ENCODE results near the gene TRAK1.

Gene TRAK1

GRCh38 chr3:42068303-42069088, 22.7 kb upstream of the TRAK1 start:
- DNase-seq, result no peak

- no peak for DNase-seq
Observed at GRCh38 chr3:42070089-42070488, 21.1 kb upstream of the TRAK1 start.

GRCh38 chr3:42070524-42070923, 20.6 kb upstream of the TRAK1 start:
- no peak for DNase-seq

GRCh38 chr3:42071904-42072812, 19.0 kb upstream of the TRAK1 start:
- no peak for DNase-seq

GRCh38 chr3:42072831-42073301, 18.3 kb upstream of the TRAK1 start:
- DNase-seq, result no peak

- DNase-seq, result no peak
Observed at GRCh38 chr3:42077785-42078184, 13.4 kb upstream of the TRAK1 start.

GRCh38 chr3:42078677-42079076, 12.5 kb upstream of the TRAK1 start:
- no peak for DNase-seq

GRCh38 chr3:42079701-42080452, 11.3 kb upstream of the TRAK1 start:
- DNase-seq, result no peak

- no peak for DNase-seq
Observed at GRCh38 chr3:42080453-42080872, 10.7 kb upstream of the TRAK1 start.

- DNase-seq, result no peak
Observed at GRCh38 chr3:42081838-42082473, 9.2 kb upstream of the TRAK1 start.

- DNase-seq, result no peak
Observed at GRCh38 chr3:42084586-42084985, 6.6 kb upstream of the TRAK1 start.

GRCh38 chr3:42085641-42086376, 5.3 kb upstream of the TRAK1 start:
- no peak for DNase-seq

- DNase-seq, result no peak
Observed at GRCh38 chr3:42088803-42089530, 2.2 kb upstream of the TRAK1 start.

- DNase-seq, result no peak
Observed at GRCh38 chr3:42092006-42092405, 849 bp downstream of the TRAK1 start.

GRCh38 chr3:42094128-42094527, 3.0 kb downstream of the TRAK1 start:
- DNase-seq, result no peak

- no peak for DNase-seq
Observed at GRCh38 chr3:42094691-42095391, 3.7 kb downstream of the TRAK1 start.

GRCh38 chr3:42095540-42095939, 4.4 kb downstream of the TRAK1 start:
- no peak for DNase-seq

GRCh38 chr3:42096796-42097565, 5.8 kb downstream of the TRAK1 start:
- DNase-seq, result no peak

GRCh38 chr3:42097566-42097946, 6.4 kb downstream of the TRAK1 start:
- DNase-seq, result no peak

GRCh38 chr3:42098171-42098570, 7.0 kb downstream of the TRAK1 start:
- DNase-seq, result no peak
